Neural progenitor cell (in vitro differentiated cells): ENCODE results near the gene OR1N1. TPM values are rescaled to one million over a fixed set of nuclear protein-coding genes. Genes with fewer than 3 reads are reported as not detected.

Experiments used
- DNase-seq: peaks from one replicate; pipeline ENCODE4 v3.0.0-alpha.2; 2016; ENCODE audit warnings: low spot score
- H2AFZ ChIP-seq: fragments of 200-600 bp; sonication (generic); replicated peaks from 2 replicates; pipeline ENCODE4 v1.6.1; 2016; ENCODE audit warnings: antibody characterized with exemption
- H3F3A ChIP-seq: fragments of 200-600 bp; sonication (generic); 2 replicates; pipeline ENCODE4 v1.6.1; 2016; ENCODE audit warnings: antibody characterized with exemption, low read depth
- H3K27ac ChIP-seq: fragments of 200-600 bp; sonication (generic); 2 replicates; pipeline ENCODE4 v1.5.1; 2016; ENCODE audit warnings: mild to moderate bottlenecking
- H3K27me3 ChIP-seq: fragments of 200-600 bp; sonication (generic); 2 replicates; pipeline ENCODE4 v1.6.1; 2016; ENCODE audit warnings: mild to moderate bottlenecking, moderate library complexity
- H3K36me3 ChIP-seq: fragments of 200-600 bp; sonication (generic); 2 replicates; pipeline ENCODE4 v1.5.1; 2016
- H3K4me1 ChIP-seq: fragments of 200-600 bp; sonication (generic); 2 replicates; pipeline ENCODE4 v1.6.1; 2016; ENCODE audit warnings: mixed run types
- H3K4me2 ChIP-seq: fragments of 200-600 bp; sonication (generic); 2 replicates; pipeline ENCODE4 v1.6.1; 2016
- H3K4me3 ChIP-seq: fragments of 200-600 bp; sonication (generic); 2 replicates; pipeline ENCODE4 v1.5.1; 2016
- H3K79me2 ChIP-seq: fragments of 200-600 bp; sonication (generic); 2 replicates; pipeline ENCODE4 v1.6.1; 2016; ENCODE audit warnings: low read depth
- H3K9ac ChIP-seq: fragments of 200-600 bp; sonication (generic); 2 replicates; pipeline ENCODE4 v1.6.1; 2016
- H3K9me3 ChIP-seq: fragments of 200-600 bp; sonication (generic); 2 replicates; pipeline ENCODE4 v1.5.1; 2016; ENCODE audit warnings: low read depth
- H4K20me1 ChIP-seq: fragments of 200-600 bp; sonication (generic); 2 replicates; pipeline ENCODE4 v1.6.1; 2016; ENCODE audit warnings: low read depth
- H3K27ac Mint-ChIP-seq: 3 replicates; pipeline ENCODE4 v1.8.0; 2021; ENCODE audit warnings: mixed read lengths
- H3K27me3 Mint-ChIP-seq: 2 replicates; pipeline ENCODE4 v1.8.0; 2022; ENCODE audit warnings: low read depth, mild to moderate bottlenecking, inconsistent platforms, moderate library complexity, mixed read lengths; ENCODE audit not compliant: insufficient read depth
- H3K36me3 Mint-ChIP-seq: 3 replicates; pipeline ENCODE4 v1.8.0; 2021; ENCODE audit warnings: mixed read lengths
- H3K4me1 Mint-ChIP-seq: 3 replicates; pipeline ENCODE4 v1.8.0; 2021; ENCODE audit warnings: mixed read lengths
- H3K4me3 Mint-ChIP-seq: 3 replicates; pipeline ENCODE4 v1.8.0; 2021; ENCODE audit warnings: mild to moderate bottlenecking, moderate library complexity, mixed read lengths
- H3K9me3 Mint-ChIP-seq: 3 replicates; pipeline ENCODE4 v1.8.0; 2020; ENCODE audit warnings: mixed read lengths
- CTCF ChIP-seq: fragments of 200-600 bp; sonication (generic); IDR thresholded peaks from 2 replicates; pipeline ENCODE4 v1.5.1; 2017; ENCODE audit warnings: antibody characterized with exemption, mild to moderate bottlenecking
- EZH2 ChIP-seq: fragments of 200-600 bp; sonication (generic); IDR thresholded peaks from 2 replicates; pipeline ENCODE4 v1.6.1; 2017; ENCODE audit warnings: antibody characterized with exemption, mild to moderate bottlenecking, moderate library complexity
- EZH2phosphoT487 ChIP-seq: fragments of 200-600 bp; sonication (generic); IDR thresholded peaks from 2 replicates; pipeline ENCODE4 v1.6.1; 2017; ENCODE audit warnings: antibody characterized with exemption
- total RNA-seq: library from RNA; depleted of rRNA; stranded (reverse); fragments of >200 nt; gene quantifications from 2 replicates; pipeline ENCODE4 v1.2.3, GENCODE V29; 2015; ENCODE audit warnings: low replicate concordance

The OR1N1 gene
- total RNA-seq, 1 donor from 2014 or later = not detected

GRCh38 chr9:122518841-122519240, 8.3 kb downstream of the OR1N1 start, which contains the start of gene OR1J4:
TSS of gene OR1J4 (plus strand) at chr9:122519141. CDS start at chr9:122519141, 0 bp downstream.
- H3K4me1 Mint-ChIP-seq = no peaks in the 10 kb centered on the region
- TF ChIP-seq EZH2 (no peak), CTCF (no peak), EZH2phosphoT487 (no peak)
- H3K4me3 Mint-ChIP-seq = no peak within 1 kb of the TSS

GRCh38 chr9:122518226-122518625, 8.9 kb downstream of the OR1N1 start:
- Histone ChIP-seq H3K4me3 (no peak overlapping the region), H3K36me3 (no peaks in the 10 kb centered on the region), H3K9ac (no peak overlapping the region), H4K20me1 (no peaks in the 10 kb centered on the region), H3K9me3 (peaks cover 21% of the 10 kb centered on the region), H3K79me2 (no peaks in the 10 kb centered on the region), H3F3A (no peaks in the 10 kb centered on the region), H3K4me1 (no peaks in the 10 kb centered on the region), H3K27ac (no peak overlapping the region), H3K27me3 (no peaks in the 10 kb centered on the region), H3K4me2 (no peak overlapping the region), H2AFZ (no peak overlapping the region)
- no peak overlapping the region for H3K4me3 Mint-ChIP-seq
- H3K36me3 Mint-ChIP-seq = no peaks in the 10 kb centered on the region
- peaks cover 9% of the 10 kb centered on the region for H3K27me3 Mint-ChIP-seq
- no peaks in the 10 kb centered on the region for H3K9me3 Mint-ChIP-seq
- no peaks in the 10 kb centered on the region for H3K4me1 Mint-ChIP-seq
- H3K27ac Mint-ChIP-seq = no peak overlapping the region
- TF ChIP-seq EZH2phosphoT487 (no peak), CTCF (no peak), EZH2 (no peak)
- DNase-seq = no peak

More at GRCh38 chr9:122518841-122519240, 8.3 kb downstream of the OR1N1 start, which contains the start of gene OR1J4:
- Histone ChIP-seq H4K20me1 (no peaks in the 10 kb centered on the region), H3K4me1 (no peaks in the 10 kb centered on the region), H3K4me2 (no peak within 1 kb of the TSS), H3K79me2 (no peaks in the 10 kb centered on the region), H3K4me3 (no peak within 1 kb of the TSS), H3K9me3 (peaks cover 21% of the 10 kb centered on the region), H2AFZ (no peak within 1 kb of the TSS), H3K27ac (no peak within 1 kb of the TSS), H3K36me3 (no peaks in the 10 kb centered on the region), H3K9ac (no peak within 1 kb of the TSS), H3F3A (no peaks in the 10 kb centered on the region), H3K27me3 (no peaks in the 10 kb centered on the region)
- H3K27ac Mint-ChIP-seq = no peak within 1 kb of the TSS
- no peaks in the 10 kb centered on the region for H3K9me3 Mint-ChIP-seq
- no peak for DNase-seq
- no peaks in the 10 kb centered on the region for H3K36me3 Mint-ChIP-seq
- H3K27me3 Mint-ChIP-seq = peaks cover 6% of the 10 kb centered on the region

- H3K4me1 Mint-ChIP-seq = no peaks in the 10 kb centered on the region
- no peak within 1 kb of the TSS for H3K4me3 Mint-ChIP-seq
- Histone ChIP-seq H3K4me2 (no peak within 1 kb of the TSS), H3K79me2 (no peaks in the 10 kb centered on the region), H3K9me3 (peaks cover 4% of the 10 kb centered on the region), H2AFZ (no peak within 1 kb of the TSS), H3K4me3 (no peak within 1 kb of the TSS), H3K36me3 (no peaks in the 10 kb centered on the region), H3F3A (no peaks in the 10 kb centered on the region), H4K20me1 (no peaks in the 10 kb centered on the region), H3K9ac (no peak within 1 kb of the TSS), H3K27ac (no peak within 1 kb of the TSS), H3K4me1 (no peaks in the 10 kb centered on the region), H3K27me3 (no peaks in the 10 kb centered on the region)
- no peaks in the 10 kb centered on the region for H3K9me3 Mint-ChIP-seq
- DNase-seq = no peak
- TF ChIP-seq EZH2phosphoT487 (no peak), EZH2 (no peak), CTCF (no peak)
- no peaks in the 10 kb centered on the region for H3K36me3 Mint-ChIP-seq
- peaks cover 6% of the 10 kb centered on the region for H3K27me3 Mint-ChIP-seq
- H3K27ac Mint-ChIP-seq = no peak within 1 kb of the TSS
These were observed 16.6 kb downstream of the OR1N1 start, which contains the start of gene OR1J2 for GRCh38 chr9:122510502-122510901. TSS of gene OR1J2 (plus strand) at chr9:122510802. CDS start at chr9:122510802, 0 bp downstream.
